ENCODE results near the gene SPTLC2. TPM values are rescaled to one million over a fixed set of nuclear protein-coding genes. Genes with fewer than 3 reads are reported as not detected.
A peak's percentile ranks its signal among the peaks of the same experiment; 100 is the strongest.

Gene SPTLC2
- total RNA-seq, 1 donor, result 36.7 TPM

DNA sequence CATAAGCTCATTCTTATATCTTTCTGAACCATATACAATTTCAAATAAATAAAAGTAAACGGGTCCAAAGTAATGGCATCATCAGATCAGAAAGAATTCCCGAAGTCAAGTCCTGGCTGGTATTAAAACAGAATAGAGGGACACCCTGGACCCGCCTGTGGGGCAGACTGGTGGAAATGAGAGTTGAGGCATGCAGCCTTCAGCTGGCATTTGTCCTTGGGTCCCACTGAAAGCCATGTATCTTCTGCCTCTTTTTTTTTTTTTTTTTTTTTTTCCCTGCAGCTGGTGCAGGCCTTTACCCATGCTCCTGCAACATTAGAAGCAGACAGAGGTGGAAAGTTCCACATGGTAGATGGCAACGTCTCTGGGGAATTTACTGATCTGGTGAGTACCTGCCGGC is 148.6 kb downstream of the SPTLC2 start:
- no peak for DNase-seq (ENCODE audit: low read depth)
- H3K4me3 ChIP-seq (ENCODE audit: low read depth, low read length), result no peak overlapping the region
- TF ChIP-seq, protein P1, sequence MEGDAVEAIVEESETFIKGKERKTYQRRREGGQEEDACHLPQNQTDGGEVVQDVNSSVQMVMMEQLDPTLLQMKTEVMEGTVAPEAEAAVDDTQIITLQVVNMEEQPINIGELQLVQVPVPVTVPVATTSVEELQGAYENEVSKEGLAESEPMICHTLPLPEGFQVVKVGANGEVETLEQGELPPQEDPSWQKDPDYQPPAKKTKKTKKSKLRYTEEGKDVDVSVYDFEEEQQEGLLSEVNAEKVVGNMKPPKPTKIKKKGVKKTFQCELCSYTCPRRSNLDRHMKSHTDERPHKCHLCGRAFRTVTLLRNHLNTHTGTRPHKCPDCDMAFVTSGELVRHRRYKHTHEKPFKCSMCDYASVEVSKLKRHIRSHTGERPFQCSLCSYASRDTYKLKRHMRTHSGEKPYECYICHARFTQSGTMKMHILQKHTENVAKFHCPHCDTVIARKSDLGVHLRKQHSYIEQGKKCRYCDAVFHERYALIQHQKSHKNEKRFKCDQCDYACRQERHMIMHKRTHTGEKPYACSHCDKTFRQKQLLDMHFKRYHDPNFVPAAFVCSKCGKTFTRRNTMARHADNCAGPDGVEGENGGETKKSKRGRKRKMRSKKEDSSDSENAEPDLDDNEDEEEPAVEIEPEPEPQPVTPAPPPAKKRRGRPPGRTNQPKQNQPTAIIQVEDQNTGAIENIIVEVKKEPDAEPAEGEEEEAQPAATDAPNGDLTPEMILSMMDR (IDR thresholded peaks at IDR 0.05; ENCODE audit: insufficient read depth, low read length), result no peak

DNA sequence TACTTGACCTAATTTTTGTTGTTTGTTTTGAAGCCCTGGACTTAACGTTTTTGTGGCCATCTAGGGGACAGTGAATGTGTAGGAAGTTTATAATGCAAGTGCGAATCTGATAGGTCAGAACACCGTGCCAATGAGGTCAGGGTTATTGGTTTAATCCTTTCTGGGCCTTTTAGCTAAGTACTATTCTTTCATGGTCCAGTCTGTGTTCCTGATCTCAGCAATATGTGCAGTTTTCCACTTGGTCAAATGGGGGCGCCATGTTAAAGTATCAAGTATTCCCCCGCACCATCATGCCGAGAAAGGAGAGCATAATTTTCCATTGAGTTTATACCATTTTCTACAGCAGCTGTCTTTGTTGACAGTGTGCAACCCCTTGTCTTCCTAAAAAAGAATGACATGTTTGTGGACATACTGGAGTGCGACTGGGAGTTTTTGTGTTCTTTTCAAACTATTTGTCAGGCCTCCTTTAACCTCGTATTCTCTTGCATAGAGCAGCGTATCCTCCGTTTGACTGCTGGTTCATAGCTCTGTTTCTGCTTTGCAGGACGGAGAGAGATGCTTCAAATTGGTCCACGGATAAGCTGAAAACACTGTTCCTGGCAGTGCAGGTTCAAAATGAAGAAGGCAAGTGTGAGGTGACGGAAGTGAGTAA is 157.2 kb downstream of the SPTLC2 start:
- TF ChIP-seq, protein P1 (IDR thresholded peaks at IDR 0.05; ENCODE audit: insufficient read depth, low read length), result peak; percentile 75
- peak; percentile 85 for DNase-seq (ENCODE audit: low read depth)
- H3K4me3 ChIP-seq (ENCODE audit: low read depth, low read length), result peak overlapping the region; percentile 97

DNA sequence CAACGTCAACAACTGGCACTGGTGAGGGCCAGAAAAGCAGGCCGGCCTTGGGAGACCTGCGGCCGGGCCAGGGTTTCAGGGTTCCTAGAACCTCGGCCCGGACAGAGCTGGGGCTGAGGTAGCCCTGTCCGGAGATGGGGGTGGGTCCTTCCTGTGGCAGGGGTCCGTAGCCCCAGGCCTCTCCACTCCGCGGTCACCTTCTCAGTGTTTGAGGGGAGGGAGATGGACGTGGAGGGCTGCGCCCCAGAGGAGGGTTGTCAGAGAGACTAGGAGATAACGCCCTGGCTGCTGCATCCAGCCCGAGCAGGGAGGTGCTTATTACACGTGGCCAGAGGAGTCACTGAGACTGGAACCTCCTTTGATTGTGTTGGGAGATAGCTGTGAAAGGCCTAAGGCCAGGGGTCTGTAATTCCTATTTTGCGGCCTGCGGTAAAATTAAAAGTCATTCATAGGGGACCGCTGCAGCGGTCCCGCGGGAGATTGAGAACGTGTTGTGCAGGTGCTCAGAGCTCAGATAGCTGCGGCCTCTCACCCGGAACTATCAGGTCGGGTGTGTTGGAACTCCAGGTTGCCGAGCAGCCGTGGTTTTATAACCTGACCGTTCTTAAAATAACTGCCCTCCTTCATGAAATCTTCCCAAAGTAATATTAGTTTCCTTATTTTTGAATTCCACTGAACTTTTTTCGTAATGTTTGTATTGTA is 158.0 kb downstream of the SPTLC2 start:
- TF ChIP-seq, protein P1 (IDR thresholded peaks at IDR 0.05; ENCODE audit: insufficient read depth, low read length), result no peak
- DNase-seq (ENCODE audit: low read depth), result peak; percentile 35

DNA sequence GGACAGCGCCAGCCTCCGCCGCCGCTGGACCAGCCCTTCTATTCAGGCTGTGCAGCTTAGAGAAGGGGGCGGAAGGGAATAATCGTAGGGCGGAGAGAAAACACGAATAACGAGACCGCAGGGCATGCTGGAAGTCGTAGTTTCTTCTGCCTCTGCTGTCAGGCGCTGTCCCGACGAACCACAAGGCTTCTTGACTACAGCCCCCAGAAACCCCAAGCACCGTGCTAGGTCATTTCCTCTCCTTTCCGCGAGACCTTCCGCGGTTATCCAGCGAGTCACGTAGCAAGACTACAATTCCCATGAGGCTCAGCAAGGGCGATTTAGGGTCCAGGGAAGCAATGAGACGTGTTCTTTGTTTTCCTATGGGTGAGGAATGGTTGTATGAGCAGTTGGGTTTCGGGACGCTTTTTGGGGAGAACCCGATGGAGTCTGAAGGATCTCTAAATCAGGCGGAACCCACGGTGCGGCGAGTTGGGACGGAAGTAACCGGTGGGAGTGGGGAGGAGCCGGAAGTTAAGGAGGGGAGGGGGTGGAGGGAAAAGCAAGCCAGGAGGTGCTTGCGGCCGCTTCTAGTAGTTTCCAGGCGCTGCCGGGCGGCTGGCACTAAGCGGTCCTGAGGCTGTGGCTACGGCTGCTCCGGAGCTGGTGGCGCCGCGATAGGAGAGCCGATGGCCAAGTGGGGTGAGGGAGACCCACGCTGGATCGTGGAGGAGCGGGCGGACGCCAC is 158.8 kb downstream of the SPTLC2 start, which contains the start of the genes AHSA1 and VIPAS39:
Gene AHSA1 (plus strand): TSS at position 572 of the 727 bp plus-strand sequence. CDS start 97 bp downstream, at position 669.
Gene VIPAS39 (minus strand): TSS at position 80 of the 727 bp plus-strand sequence. CDS start 3,499 bp downstream, outside the sequence.
- TF ChIP-seq, protein P1 (IDR thresholded peaks at IDR 0.05; ENCODE audit: insufficient read depth, low read length), result no peak
- peak within 1 kb of the TSS; percentile 97 for H3K4me3 ChIP-seq (ENCODE audit: low read depth, low read length)
- DNase-seq (ENCODE audit: low read depth), result peak; percentile 99

More for the DNA sequence above, 158.0 kb downstream of the SPTLC2 start:
- peak overlapping the region; percentile 97 for H3K4me3 ChIP-seq (ENCODE audit: low read depth, low read length)

DNA sequence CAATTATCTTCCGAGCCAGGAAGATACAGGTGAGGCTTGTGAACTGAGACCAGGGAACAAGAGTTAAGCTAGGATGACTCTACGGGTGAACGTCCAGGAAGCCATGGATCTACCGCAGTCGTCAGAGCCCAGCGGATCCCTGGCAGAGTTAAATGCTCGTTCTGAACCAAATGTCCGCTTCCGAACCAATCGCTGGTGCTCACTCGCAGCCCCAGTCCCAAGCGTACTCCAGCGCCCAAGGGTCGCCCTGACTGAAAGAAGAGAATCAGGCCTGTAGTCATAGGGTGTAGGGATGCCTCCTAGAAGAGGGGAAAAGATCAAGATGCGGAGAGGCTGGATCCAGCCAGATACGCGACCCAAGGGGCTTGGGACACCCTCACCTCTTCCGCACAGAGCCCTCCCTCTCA is 159.3 kb downstream of the SPTLC2 start:
- no peak for DNase-seq (ENCODE audit: low read depth)
- peak overlapping the region; percentile 97 for H3K4me3 ChIP-seq (ENCODE audit: low read depth, low read length)
- TF ChIP-seq, protein P1 (IDR thresholded peaks at IDR 0.05; ENCODE audit: insufficient read depth, low read length), result no peak

Small RNA genes within 50 kb of the gene (small RNA-seq; reads per million reads assigned to genes)
- gene COX6CP11 (not detected), gene RF00404 (not detected), gene RN7SL587P (not detected)

Other genes with a start within 250 kb of the SPTLC2 start
- 7.4 and 14.5 TPM in 2 replicates for gene TMED8, start 239.5 kb downstream of the SPTLC2 start, total RNA-seq (ENCODE audit: low replicate concordance)
- 2.0 and 3.6 TPM in 2 replicates for gene SAMD15, start 239.3 kb downstream of the SPTLC2 start, total RNA-seq (ENCODE audit: low replicate concordance)
- 0.09 TPM in 1 of 2 replicates, not detected in the other for gene NOXRED1, start 193.1 kb downstream of the SPTLC2 start, total RNA-seq (ENCODE audit: low replicate concordance)
- 21.1 and 33.5 TPM in 2 replicates for gene VIPAS39, start 159.0 kb downstream of the SPTLC2 start, total RNA-seq (ENCODE audit: low replicate concordance)
- 68.2 and 76.3 TPM in 2 replicates for gene AHSA1, start 158.5 kb downstream of the SPTLC2 start, total RNA-seq (ENCODE audit: low replicate concordance)
- gene ISM2, start 117.8 kb downstream of the SPTLC2 start, total RNA-seq (ENCODE audit: low replicate concordance), result 0.09 TPM in 1 of 2 replicates, not detected in the other
- gene ALKBH1, start 91.4 kb upstream of the SPTLC2 start, total RNA-seq (ENCODE audit: low replicate concordance), result 5.5 and 7.6 TPM in 2 replicates
- gene SLIRP, start 91.5 kb upstream of the SPTLC2 start, total RNA-seq (ENCODE audit: low replicate concordance), result 209 and 374 TPM in 2 replicates
- 55.7 and 99.1 TPM in 2 replicates for gene SNW1, start 144.5 kb upstream of the SPTLC2 start, total RNA-seq (ENCODE audit: low replicate concordance)
- gene ADCK1, start 183.5 kb upstream of the SPTLC2 start, total RNA-seq (ENCODE audit: low replicate concordance), result 5.2 and 8.7 TPM in 2 replicates

Data from fibroblast of the aortic adventitia (primary cell).